Right kidney (tissue), 1 donor: ENCODE results near the gene CCN2.
"Not testable (repeated sequence)": the region's sequence is repeated elsewhere in the genome, so short reads cannot be mapped to it uniquely, and the experiment has no call there.

Experiments used
- DNase-seq: peaks from one replicate; pipeline ENCODE4 v3.0.0-alpha.2; 2016

Gene CCN2

DNA sequence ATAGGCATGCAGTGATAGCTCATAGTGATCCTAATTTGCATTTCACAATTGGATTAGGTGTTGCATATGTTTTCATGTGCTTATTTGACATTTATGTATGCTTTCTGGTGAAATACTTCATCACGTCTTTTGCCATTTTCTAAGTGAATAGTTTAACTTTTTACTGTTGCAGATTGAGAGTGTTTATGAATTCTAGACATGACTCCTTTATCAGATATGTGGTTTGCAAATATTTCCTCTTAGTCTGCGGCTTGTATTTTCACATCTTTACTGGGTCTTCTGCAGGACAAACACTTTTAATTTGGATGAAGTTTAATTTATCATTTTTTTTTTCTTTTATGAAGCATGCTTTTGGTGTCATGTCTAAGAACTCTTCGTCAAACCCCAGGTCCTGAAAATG is 39.2 kb downstream of the CCN2 start:
- no peak for DNase-seq

DNA sequence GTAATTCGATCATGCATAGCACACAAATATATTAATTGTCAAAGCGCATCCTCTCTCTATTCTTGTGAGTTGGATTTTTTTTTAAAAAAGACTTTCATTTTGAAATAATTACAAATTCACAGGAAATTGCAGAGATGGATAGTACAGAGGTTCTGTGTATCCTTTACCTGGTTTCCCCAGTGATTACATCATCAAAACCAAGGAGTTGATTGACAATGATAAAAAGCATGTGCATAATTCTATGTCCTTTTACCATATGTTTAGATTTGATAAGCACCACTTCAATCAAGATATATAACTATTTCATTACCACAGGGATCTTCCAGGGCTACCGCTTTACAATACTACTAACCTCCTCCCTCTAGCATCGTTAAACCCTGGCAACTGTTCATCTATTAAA is 40.2 kb downstream of the CCN2 start:
- DNase-seq = no peak

DNA sequence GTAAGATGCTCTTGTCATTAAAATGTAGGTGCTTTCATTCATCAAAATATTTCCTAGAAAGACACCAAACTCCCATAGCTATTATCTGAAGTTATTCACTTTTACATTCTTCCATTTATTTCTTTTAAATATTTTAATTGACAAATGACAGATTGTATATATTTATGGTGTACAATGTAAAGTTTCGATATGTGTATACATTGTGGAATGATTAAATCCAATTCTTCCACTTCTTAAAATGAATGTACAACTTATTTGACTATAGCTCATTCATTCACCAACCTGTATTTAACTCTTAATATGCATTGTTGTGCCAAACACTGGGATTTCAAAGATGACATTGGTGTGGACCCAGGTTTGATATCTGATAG is 41.0 kb downstream of the CCN2 start:
- no peak for DNase-seq

DNA sequence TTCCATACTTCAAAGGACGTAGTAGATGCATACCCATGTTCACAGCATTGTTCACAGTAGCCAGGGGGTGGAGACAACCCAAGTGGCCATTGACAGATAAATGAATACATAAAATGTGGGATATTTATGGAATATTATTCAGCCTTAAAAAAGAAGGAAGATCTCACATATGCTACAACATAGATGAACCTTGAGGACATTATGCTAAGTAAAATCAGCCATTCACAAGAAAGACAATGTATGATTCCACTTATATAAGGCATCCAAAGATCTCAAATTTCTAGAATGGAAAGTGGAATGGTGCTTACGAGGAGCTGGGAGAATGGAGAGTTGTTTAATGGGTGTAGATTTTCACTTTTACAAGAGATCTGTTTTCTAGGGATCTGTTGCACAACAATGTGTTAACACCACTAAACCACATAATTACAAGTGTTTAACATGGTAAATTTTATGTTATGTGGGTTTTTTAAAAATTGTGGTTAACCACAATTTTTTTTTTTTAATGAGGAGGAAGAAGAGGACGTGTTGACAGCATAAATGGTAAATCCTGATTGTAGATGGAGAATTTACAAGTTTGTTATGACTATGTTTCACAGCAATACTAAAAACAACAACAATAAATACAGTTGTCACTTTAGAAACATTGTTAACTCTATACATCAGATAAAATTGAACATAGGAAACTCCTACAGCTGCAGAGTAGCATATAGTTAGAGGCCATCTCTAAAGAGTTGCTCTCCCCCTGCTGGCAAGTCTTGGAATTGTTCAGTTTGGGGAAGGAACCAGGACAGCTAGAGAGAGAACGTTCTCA is 41.6 kb downstream of the CCN2 start:
- DNase-seq = no peak

DNA sequence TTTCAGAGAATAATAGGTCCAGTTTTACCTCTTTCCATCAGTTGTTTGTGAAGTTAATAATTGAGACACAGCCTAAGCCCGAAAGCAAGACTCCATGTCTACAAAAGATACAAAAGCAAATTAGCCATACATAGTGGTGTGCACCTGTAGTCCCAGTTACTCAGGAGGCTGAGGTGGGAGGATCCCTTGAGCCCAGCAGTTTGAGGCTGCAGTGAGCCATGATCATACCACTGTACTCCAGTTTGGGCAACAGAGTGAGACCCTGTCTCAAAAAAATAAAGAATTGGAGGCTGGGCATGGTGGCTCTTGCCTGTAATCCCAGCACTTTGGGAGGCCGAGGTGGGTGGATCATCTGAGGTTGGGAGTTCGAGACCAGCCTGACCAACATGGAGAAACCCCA is 42.4 kb downstream of the CCN2 start:
- not testable (repeated sequence) for DNase-seq

DNA sequence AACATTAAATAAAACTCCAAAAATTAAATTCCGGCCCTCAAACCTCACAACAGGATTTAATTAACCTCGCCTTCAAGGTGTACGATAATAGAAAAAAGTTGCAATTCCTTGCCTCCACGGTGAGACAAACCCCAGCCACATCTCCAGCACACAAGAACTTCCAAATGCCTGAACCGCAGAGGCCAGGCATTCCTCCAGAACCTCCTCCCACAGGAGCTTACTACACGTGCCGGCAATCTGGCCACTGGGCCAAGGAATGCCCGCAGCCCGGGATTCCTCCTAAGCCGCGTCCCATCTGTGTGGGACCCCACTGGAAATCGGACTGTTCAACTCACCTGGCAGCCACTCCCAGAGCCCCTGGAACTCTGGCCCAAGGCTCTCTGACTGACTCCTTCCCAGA is 47.4 kb downstream of the CCN2 start:
- DNase-seq = not testable (repeated sequence)

DNA sequence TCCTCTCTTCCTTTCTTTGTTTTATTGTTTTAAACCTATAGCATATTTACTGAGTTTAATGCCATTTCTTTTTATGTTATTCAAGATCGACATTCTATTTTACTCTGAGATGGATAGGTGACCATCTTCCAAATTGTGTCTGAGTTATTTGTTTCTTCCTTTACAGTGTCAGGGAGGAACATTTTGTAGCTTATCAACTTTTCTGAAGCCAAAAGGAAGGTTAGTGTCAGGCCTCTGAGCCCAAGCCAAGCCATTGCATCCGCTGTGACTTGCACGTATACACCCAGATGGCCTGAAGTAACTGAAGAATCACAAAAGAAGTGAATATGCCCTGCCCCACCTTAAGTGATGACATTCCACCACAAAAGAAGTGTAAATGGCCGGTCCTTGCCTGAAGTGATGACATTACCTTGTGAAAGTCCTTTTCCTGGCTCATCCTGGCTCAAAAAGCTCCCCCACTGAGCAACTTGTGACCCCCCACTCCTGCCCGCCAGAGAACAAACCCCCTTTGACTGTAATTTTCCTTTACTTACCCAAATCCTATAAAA is 49.8 kb downstream of the CCN2 start:
- DNase-seq = not testable (repeated sequence)

DNA sequence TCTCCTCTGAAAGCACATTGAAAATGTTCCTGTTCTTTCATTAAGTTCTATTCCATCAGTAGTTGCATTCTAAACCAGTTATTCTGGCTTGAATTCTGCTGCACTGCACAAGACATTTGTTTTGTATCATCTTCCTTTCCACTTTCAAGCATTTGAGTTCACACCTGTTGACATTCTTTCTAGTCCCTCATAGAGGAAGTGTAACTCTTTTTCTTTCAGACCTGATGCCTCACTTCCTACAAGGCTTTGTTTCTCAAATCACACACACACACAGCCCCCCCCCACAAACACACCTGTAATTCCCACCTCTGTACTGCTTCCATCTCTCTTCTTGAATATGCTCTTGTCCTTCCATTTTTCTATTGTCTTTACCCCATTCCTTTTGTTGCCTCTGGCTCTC is 50.9 kb downstream of the CCN2 start:
- no peak for DNase-seq

DNA sequence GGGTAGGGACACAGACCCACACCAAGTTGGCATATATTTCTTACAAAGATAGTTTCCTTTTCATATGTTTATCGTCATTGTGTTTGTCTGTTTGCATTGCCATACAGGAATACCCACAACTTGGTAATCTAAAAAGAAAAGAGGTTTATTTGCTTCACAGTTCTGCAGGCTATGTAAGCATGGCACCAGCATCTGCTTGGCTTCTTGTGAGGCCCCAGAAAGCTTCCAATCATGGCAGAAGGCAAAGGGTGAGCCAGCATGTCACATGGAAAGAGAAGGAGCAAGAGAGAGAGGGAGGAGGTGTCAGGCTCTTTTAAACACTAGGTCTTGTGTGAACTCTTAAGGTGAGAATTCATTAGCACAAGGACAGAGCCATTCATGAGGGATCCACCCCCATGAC is 52.5 kb downstream of the CCN2 start:
- no peak for DNase-seq
